Spleen (tissue), 11 donors: ENCODE measurements around the gene MLH3. TPM values are rescaled to one million over a fixed set of nuclear protein-coding genes. Genes with fewer than 3 reads are reported as not detected.

Experiments
- DNase-seq: peaks from one replicate; pipeline ENCODE4 v3.0.0-alpha.2; 2020
- H3K27ac ChIP-seq, 8 donors: fragments of 200-600 bp; sonication (generic) in 7 of 8; 1 replicate in 4 of 8; 2 replicates in 4 of 8; pipeline versions ENCODE4 v1.5.0 to v1.8.0; 2016 to 2021; ENCODE audit warnings: inconsistent platforms in 4 of 8, mild to moderate bottlenecking in 4 of 8, moderate library complexity in 1 of 8
- H3K27me3 ChIP-seq, 7 donors: fragments of 200-600 bp; sonication (generic) in 6 of 7; replicated peaks in 1 of 7; 1 replicate in 4 of 7; 2 replicates in 3 of 7; pipeline versions ENCODE4 v1.5.0 to v1.8.0; 2016 to 2021; ENCODE audit warnings: inconsistent platforms in 3 of 7, mild to moderate bottlenecking in 1 of 7
- H3K36me3 ChIP-seq, 6 donors: fragments of 200-600 bp; sonication (generic) in 5 of 6; 1 replicate in 4 of 6; 2 replicates in 2 of 6; pipeline versions ENCODE4 v1.5.0 to v1.8.0; 2016 to 2021; ENCODE audit warnings: inconsistent platforms in 2 of 6
- H3K4me1 ChIP-seq, 6 donors: fragments of 200-600 bp; sonication (generic) in 5 of 6; 1 replicate in 3 of 6; 2 replicates in 3 of 6; pipeline versions ENCODE4 v1.5.0 to v1.8.0; 2016 to 2021; ENCODE audit warnings: inconsistent platforms in 3 of 6
- H3K4me3 ChIP-seq, 8 donors: fragments of 200-600 bp; sonication (generic) in 7 of 8; 1 replicate in 4 of 8; 2 replicates in 4 of 8; pipeline versions ENCODE4 v1.5.0 to v1.8.0; 2016 to 2021; ENCODE audit warnings: inconsistent platforms in 4 of 8, mild to moderate bottlenecking in 4 of 8, moderate library complexity in 2 of 8
- H3K9me3 ChIP-seq, 8 donors: fragments of 200-600 bp; sonication (generic) in 7 of 8; 1 replicate in 4 of 8; 2 replicates in 4 of 8; pipeline versions ENCODE4 v1.5.0 to v1.8.0; 2016 to 2021; ENCODE audit warnings: inconsistent platforms in 4 of 8
- POLR2A ChIP-seq, 3 donors: fragments of 450-650 bp; IDR thresholded peaks; one replicate each; pipeline ENCODE4 v1.5.1; 2017; ENCODE audit warnings: antibody characterized with exemption in 3 of 3, mild to moderate bottlenecking in 1 of 3
- POLR2AphosphoS5 ChIP-seq, 3 donors: sonication (generic); formaldehyde crosslinking; IDR thresholded peaks; one replicate each; pipeline ENCODE4 v1.5.1; 2017; ENCODE audit warnings: antibody characterized with exemption in 3 of 3
- WGBS, 5 donors: extraction: QIAGEN DNeasy Blood & Tissue Kit in 3 of 5; methylation state at CpG; one replicate each; pipeline versions ENCODE4 v1.1.5 to v1.1.7; 2013 to 2018; 5-methylcytosine and 5-hydroxymethylcytosine counted together
- intact Hi-C: fragments of 100-400 bp; cut with DNase I; formaldehyde crosslinking; loops from one replicate; pipeline ENCODE4 v1.15.0; 2023; ENCODE audit warnings: low total_unique reads
- polyA plus RNA-seq, 3 donors: library from polyadenylated mRNA; stranded (reverse); fragments of 200-250 nt; gene quantifications; one replicate each; pipeline ENCODE4 v1.2.1, GENCODE V29; 2013
- total RNA-seq, 7 donors: library from RNA; depleted of rRNA in 3 of 7; stranded (reverse); fragments of >200 nt in 3 of 7; fragmentation: NEBNext Ultra II Directional in 4 of 7; extraction: Animal tissue kit (Norgen Biotek cat#: 25700) in 4 of 7; gene quantifications; one replicate each; pipeline versions ENCODE4 v1.1.0 to v1.2.1, GENCODE V29; 2016 to 2021
- TF ChIP-seq, protein P1 (sequence below), 11 experiments: fragments of 200-600 bp in 7 of 11; fragments of 450-650 bp in 4 of 11; sonication (generic) in 4 of 11; IDR thresholded peaks in 8 of 11; conservative IDR thresholded peaks in 3 of 11; 1 replicate in 7 of 11; 2 replicates in 4 of 11; pipeline versions ENCODE4 v1.4.0 to v1.8.0; 2016 to 2021; ENCODE audit warnings: antibody characterized with exemption in 11 of 11, inconsistent platforms in 4 of 11, mild to moderate bottlenecking in 1 of 11
- donor health status: healthy with polysubstance abuse.
- donor health status: DM: no; HTN: no; CAD: no; lungs with moderate emphysema.
- donor health status: DM: no; HTN: no; CAD: no.
- donor health status: Bipolar disorder and iron deficiency.
- donor health status: healthy.
- donor health status: DM: no; HTN: no; CAD: no.
- donor health status: DM: yes; HTN: yes; CAD: no.

MLH3 gene
- total and polyA plus RNA-seq, 10 donors = 14.8 to 37.7 (median 28.6) TPM

- Histone ChIP-seq H3K4me1 (peaks cover 0 to 25% (median 13%) of the 10 kb centered on the region in 6 donors), H3K4me3 (no peak overlapping the region), H3K9me3 (no peaks in the 10 kb centered on the region), H3K27ac (no peak overlapping the region), H3K27me3 (no peaks in the 10 kb centered on the region), H3K36me3 (no peaks in the 10 kb centered on the region)
- TF ChIP-seq POLR2AphosphoS5 (IDR thresholded peaks at IDR 0.05) = no peak
- no peak for DNase-seq
- WGBS, 5 donors = 60 to 67% (median 64%) methylated on average over 5 to 6 of the region's 6 CpGs
- intact Hi-C loops = no loop called here
These were observed 73.3 kb downstream of the MLH3 start for GRCh38 chr14:74977901-74978385.

- peaks cover 0 to 25% (median 13%) of the 10 kb centered on the region in 6 donors for H3K4me1 ChIP-seq
- TF ChIP-seq, protein P1, sequence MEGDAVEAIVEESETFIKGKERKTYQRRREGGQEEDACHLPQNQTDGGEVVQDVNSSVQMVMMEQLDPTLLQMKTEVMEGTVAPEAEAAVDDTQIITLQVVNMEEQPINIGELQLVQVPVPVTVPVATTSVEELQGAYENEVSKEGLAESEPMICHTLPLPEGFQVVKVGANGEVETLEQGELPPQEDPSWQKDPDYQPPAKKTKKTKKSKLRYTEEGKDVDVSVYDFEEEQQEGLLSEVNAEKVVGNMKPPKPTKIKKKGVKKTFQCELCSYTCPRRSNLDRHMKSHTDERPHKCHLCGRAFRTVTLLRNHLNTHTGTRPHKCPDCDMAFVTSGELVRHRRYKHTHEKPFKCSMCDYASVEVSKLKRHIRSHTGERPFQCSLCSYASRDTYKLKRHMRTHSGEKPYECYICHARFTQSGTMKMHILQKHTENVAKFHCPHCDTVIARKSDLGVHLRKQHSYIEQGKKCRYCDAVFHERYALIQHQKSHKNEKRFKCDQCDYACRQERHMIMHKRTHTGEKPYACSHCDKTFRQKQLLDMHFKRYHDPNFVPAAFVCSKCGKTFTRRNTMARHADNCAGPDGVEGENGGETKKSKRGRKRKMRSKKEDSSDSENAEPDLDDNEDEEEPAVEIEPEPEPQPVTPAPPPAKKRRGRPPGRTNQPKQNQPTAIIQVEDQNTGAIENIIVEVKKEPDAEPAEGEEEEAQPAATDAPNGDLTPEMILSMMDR (IDR thresholded peaks at IDR 0.05 in 8 of 11, conservative IDR thresholded peaks at IDR 0.05 in 3 of 11) = no peak
- no peak for TF ChIP-seq POLR2A (IDR thresholded peaks at IDR 0.05)
- TF ChIP-seq POLR2AphosphoS5 (IDR thresholded peaks at IDR 0.05) = no peak
- 75 to 88% (median 78%) methylated on average over 12 of the region's 12 CpGs for WGBS, 5 donors
- H3K4me3 ChIP-seq = no peak overlapping the region
- no peak overlapping the region for H3K27ac ChIP-seq
- DNase-seq = no peak
- intact Hi-C loops = no loop called here
- H3K9me3 ChIP-seq = no peaks in the 10 kb centered on the region
- no peaks in the 10 kb centered on the region for H3K27me3 ChIP-seq
- H3K36me3 ChIP-seq = no peaks in the 10 kb centered on the region
These were observed 73.9 kb downstream of the MLH3 start for GRCh38 chr14:74977164-74977900.

- no peaks in the 10 kb centered on the region for H3K27me3 ChIP-seq
- peaks cover 0 to 25% (median 13%) of the 10 kb centered on the region in 6 donors for H3K4me1 ChIP-seq
- intact Hi-C loops = no loop called here
- no peaks in the 10 kb centered on the region for H3K9me3 ChIP-seq
- no peak overlapping the region for H3K4me3 ChIP-seq
- no peak overlapping the region for H3K27ac ChIP-seq
- H3K36me3 ChIP-seq = no peaks in the 10 kb centered on the region
- DNase-seq = no peak
- WGBS, 5 donors = 81 to 90% (median 86%) methylated on average over 9 to 11 of the region's 11 CpGs
- TF ChIP-seq POLR2A (IDR thresholded peaks at IDR 0.05) = no peak
- TF ChIP-seq, protein P1 (IDR thresholded peaks at IDR 0.05 in 8 of 11, conservative IDR thresholded peaks at IDR 0.05 in 3 of 11) = no peak
- no peak for TF ChIP-seq POLR2AphosphoS5 (IDR thresholded peaks at IDR 0.05)
These were observed 74.8 kb downstream of the MLH3 start for GRCh38 chr14:74976264-74977113.

DNA sequence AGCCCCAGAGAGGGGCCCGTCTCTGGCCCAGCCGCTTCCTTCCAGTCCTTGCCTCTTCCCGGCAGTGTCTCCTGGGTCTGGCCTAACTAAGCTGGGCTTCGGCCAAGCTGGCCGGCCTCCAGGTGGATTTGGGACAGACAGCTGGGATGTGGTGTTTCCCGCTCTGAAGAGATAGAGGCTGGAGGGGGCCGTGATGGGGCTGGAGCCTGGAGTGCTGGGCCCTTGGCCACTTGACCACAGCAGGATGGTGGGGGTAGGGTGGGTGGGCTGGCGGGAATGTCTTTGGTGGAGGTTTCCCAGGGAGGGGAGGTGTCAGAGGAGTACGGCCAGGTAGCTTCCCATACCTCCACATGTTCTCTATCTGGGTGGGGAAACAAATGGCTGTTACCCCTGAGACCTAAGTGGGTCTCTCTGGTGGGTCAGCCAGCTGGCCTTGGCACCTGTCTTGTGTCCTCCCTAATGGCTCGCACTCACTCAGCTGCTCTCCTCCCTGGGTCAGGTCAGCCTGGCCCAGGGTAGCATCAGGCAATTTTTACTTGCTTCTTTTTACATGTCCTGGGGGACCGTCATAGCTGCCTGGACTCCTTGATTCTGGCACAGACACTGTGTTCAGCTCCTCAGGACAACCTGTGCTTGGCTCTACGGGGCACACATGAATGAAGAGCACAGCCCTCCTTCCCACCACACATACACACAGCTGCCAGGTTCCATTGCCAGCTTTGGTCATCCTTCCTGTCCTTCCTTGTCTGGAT lies 76.0 kb downstream of the MLH3 start:
- Histone ChIP-seq H3K36me3 (no peaks in the 10 kb centered on the region), H3K27me3 (no peaks in the 10 kb centered on the region), H3K9me3 (no peaks in the 10 kb centered on the region), H3K4me1 (peaks cover 0 to 17% (median 12%) of the 10 kb centered on the region in 6 donors), H3K27ac (peak overlapping the region in 1 of 8 donors; percentile 16), H3K4me3 (no peak overlapping the region)
- 75 to 86% (median 82%) methylated on average over 6 to 12 of the region's 12 CpGs for WGBS, 5 donors
- no peak for TF ChIP-seq POLR2A (IDR thresholded peaks at IDR 0.05)
- TF ChIP-seq, protein P1 (IDR thresholded peaks at IDR 0.05 in 8 of 11, conservative IDR thresholded peaks at IDR 0.05 in 3 of 11) = no peak
- TF ChIP-seq POLR2AphosphoS5 (IDR thresholded peaks at IDR 0.05) = peak in 2 of 3 donors; percentile 18 to 29
- intact Hi-C loops = no loop called here
- DNase-seq = no peak
